K562 (cell line): ENCODE measurements around the gene KIAA1958. TPM values are rescaled to one million over a fixed set of nuclear protein-coding genes. Genes with fewer than 3 reads are reported as not detected.
A peak's percentile ranks its signal among the peaks of the same experiment; 100 is the strongest.

Source experiments
- CREB5 ChIP-seq: fragments of 250-450 bp; sonication (Bioruptor Pico); IDR thresholded peaks from 2 replicates; pipeline ENCODE4 v1.5.0; 2020; ENCODE audit warnings: mild to moderate bottlenecking
- CTCF ChIP-seq, 3 experiments: IDR thresholded peaks in 2 of 3; conservative IDR thresholded peaks in 1 of 3; 2 replicates each; pipeline ENCODE4 v1.5.1; 2011 to 2012; ENCODE audit warnings: low read length in 3 of 3, mild to moderate bottlenecking in 3 of 3, control low read depth in 2 of 3, improper control_type of control experiment in 1 of 3, inconsistent platforms in 1 of 3, low read depth in 1 of 3, mixed read lengths in 1 of 3, moderate library complexity in 1 of 3; ENCODE audit not compliant: insufficient read depth in 2 of 3
- ESRRA ChIP-seq: fragments of 450-650 bp; IDR thresholded peaks from 2 replicates; pipeline ENCODE4 v1.6.1; 2014; ENCODE audit warnings: low read depth, mild to moderate bottlenecking, moderate library complexity, borderline replicate concordance
- HNRNPLL ChIP-seq: fragments of 200-400 bp; formaldehyde crosslinking; IDR thresholded peaks from 2 replicates; pipeline ENCODE4 v1.6.1; 2017; ENCODE audit warnings: low read length, low read depth, mild to moderate bottlenecking; ENCODE audit not compliant: poor library complexity, severe bottlenecking
- LCOR ChIP-seq: sonication (generic); formaldehyde crosslinking; IDR thresholded peaks from 2 replicates; pipeline ENCODE4 v1.8.0; 2022; ENCODE audit warnings: mild to moderate bottlenecking, missing genetic modification reagents
- PTBP1 ChIP-seq: fragments of 200-400 bp; formaldehyde crosslinking; IDR thresholded peaks from 2 replicates; pipeline ENCODE4 v1.6.1; 2017; ENCODE audit warnings: low read depth, low read length
- RNF219 ChIP-seq: fragments of 250-450 bp; sonication (Bioruptor Pico); IDR thresholded peaks from 2 replicates; pipeline ENCODE4 v1.5.0; 2022; ENCODE audit warnings: mild to moderate bottlenecking
- SMAD4 ChIP-seq: fragments of 250-450 bp; sonication (Bioruptor Pico); conservative IDR thresholded peaks from 2 replicates; pipeline ENCODE4 v1.8.0; 2021; ENCODE audit warnings: inconsistent platforms, mild to moderate bottlenecking, moderate library complexity
- TAF1 ChIP-seq: IDR thresholded peaks from 2 replicates; pipeline ENCODE4 v1.6.1; 2011; ENCODE audit warnings: mild to moderate bottlenecking, low read length, moderate library complexity; ENCODE audit not compliant: insufficient read depth, control insufficient read depth, severe bottlenecking; ENCODE audit errors: extremely low read depth
- THAP12 ChIP-seq: fragments of 250-450 bp; sonication (Bioruptor Pico); IDR thresholded peaks from 2 replicates; pipeline ENCODE4 v1.9.0; 2021; ENCODE audit warnings: mild to moderate bottlenecking, inconsistent platforms
- ZNF830 ChIP-seq: fragments of 250-450 bp; sonication (Bioruptor Pico); IDR thresholded peaks from 2 replicates; pipeline ENCODE4 v1.5.0; 2021; ENCODE audit warnings: mild to moderate bottlenecking
- polyA plus RNA-seq, 8 experiments: library from polyadenylated mRNA; depleted of rRNA in 4 of 8; stranded (reverse) in 5 of 8; unstranded in 3 of 8; fragments of >200 nt; fragmentation: Nextera tagmentation in 2 of 8; fragmentation: Illumina TruSeq in 1 of 8; extraction: Ambion mirVana in 2 of 8; extraction: Trizol in 1 of 8; gene quantifications; 2 replicates each; pipeline versions ENCODE4 v1.2.1 to v1.2.3, GENCODE V29; 2011 to 2014; ENCODE audit warnings: inconsistent platforms in 1 of 8, missing spikeins in 1 of 8
- total RNA-seq, 7 experiments: library from RNA; depleted of rRNA in 6 of 7; stranded (reverse); fragments of >200 nt in 6 of 7; fragmentation: Illumina TruSeq in 2 of 7; extraction: Trizol in 2 of 7; gene quantifications; 2 replicates each; pipeline versions ENCODE4 v1.2.1 to v1.2.3, GENCODE V29; 2011 to 2021; ENCODE audit warnings: low replicate concordance in 1 of 7
- TF ChIP-seq, protein P1 (sequence below), 3 experiments: fragments of 200-800 bp in 1 of 3; sonication (Bioruptor generic) in 1 of 3; sonication (generic) in 1 of 3; formaldehyde crosslinking in 1 of 3; IDR thresholded peaks; 2 replicates each; pipeline versions ENCODE4 v1.6.1 to v1.8.0; 2016 to 2022; ENCODE audit warnings: mild to moderate bottlenecking in 2 of 3, missing compliant biosample characterization in 2 of 3, missing genetic modification characterization in 2 of 3, missing genetic modification reagents in 1 of 3
- TF ChIP-seq, protein P2 (sequence below): sonication (generic); formaldehyde crosslinking; IDR thresholded peaks from 2 replicates; pipeline ENCODE4 v1.8.1; 2023; ENCODE audit warnings: mild to moderate bottlenecking, missing genetic modification reagents

KIAA1958 gene
- total and polyA plus RNA-seq, 9 of the 15 experiments (the other 6 are each of a cell fraction or from before 2014, with no cell fraction given): 1.1 to 16.0 (median 10.1) TPM

- TF ChIP-seq TAF1 (peak; percentile 70), RNF219 (CRISPR knock-in tag) (no peak), CTCF (IDR thresholded peaks at IDR 0.05 in 2 of 3, conservative IDR thresholded peaks at IDR 0.05 in 1 of 3; ENCODE audit: insufficient read depth in 2 of 3, low read depth in 1 of 3, low read length in 3 of 3) (peak; percentile 32 to 64 (median 52); a peak in 4 of 6 replicates), LCOR (CRISPR knock-in tag) (no peak; the same call in 1 of the 2 replicates), PTBP1 (no peak), ESRRA (peak; percentile 80), ZNF830 (CRISPR knock-in tag) (no peak), CREB5 (CRISPR knock-in tag) (no peak), HNRNPLL (peak; percentile 41), THAP12 (CRISPR knock-in tag) (peak; percentile 26; the same call in 1 of the 2 replicates), SMAD4 (CRISPR knock-in tag) (0 out of 2 replicates have a peak, but pooled peaks have one; percentile 38)
- TF ChIP-seq, protein P1, sequence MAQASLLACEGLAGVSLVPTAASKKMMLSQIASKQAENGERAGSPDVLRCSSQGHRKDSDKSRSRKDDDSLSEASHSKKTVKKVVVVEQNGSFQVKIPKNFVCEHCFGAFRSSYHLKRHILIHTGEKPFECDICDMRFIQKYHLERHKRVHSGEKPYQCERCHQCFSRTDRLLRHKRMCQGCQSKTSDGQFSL (CRISPR knock-in tag; IDR thresholded peaks at IDR 0.05): no peak
- TF ChIP-seq, protein P1 (tag; IDR thresholded peaks at IDR 0.05): no peak
- TF ChIP-seq, protein P2, sequence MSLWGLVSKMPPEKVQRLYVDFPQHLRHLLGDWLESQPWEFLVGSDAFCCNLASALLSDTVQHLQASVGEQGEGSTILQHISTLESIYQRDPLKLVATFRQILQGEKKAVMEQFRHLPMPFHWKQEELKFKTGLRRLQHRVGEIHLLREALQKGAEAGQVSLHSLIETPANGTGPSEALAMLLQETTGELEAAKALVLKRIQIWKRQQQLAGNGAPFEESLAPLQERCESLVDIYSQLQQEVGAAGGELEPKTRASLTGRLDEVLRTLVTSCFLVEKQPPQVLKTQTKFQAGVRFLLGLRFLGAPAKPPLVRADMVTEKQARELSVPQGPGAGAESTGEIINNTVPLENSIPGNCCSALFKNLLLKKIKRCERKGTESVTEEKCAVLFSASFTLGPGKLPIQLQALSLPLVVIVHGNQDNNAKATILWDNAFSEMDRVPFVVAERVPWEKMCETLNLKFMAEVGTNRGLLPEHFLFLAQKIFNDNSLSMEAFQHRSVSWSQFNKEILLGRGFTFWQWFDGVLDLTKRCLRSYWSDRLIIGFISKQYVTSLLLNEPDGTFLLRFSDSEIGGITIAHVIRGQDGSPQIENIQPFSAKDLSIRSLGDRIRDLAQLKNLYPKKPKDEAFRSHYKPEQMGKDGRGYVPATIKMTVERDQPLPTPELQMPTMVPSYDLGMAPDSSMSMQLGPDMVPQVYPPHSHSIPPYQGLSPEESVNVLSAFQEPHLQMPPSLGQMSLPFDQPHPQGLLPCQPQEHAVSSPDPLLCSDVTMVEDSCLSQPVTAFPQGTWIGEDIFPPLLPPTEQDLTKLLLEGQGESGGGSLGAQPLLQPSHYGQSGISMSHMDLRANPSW: no peak
Observed at GRCh38 chr9:112717661-112718331, 231.2 kb downstream of the KIAA1958 start, which contains the start of gene INIP (continued).
